ENCODE results near the gene TEX12. TPM values are rescaled to one million over a fixed set of nuclear protein-coding genes. Genes with fewer than 3 reads are reported as not detected.

The TEX12 gene
- total and polyA plus RNA-seq, 2 experiments from 2014 or later = 1.1 TPM; not detected in 1

DNA sequence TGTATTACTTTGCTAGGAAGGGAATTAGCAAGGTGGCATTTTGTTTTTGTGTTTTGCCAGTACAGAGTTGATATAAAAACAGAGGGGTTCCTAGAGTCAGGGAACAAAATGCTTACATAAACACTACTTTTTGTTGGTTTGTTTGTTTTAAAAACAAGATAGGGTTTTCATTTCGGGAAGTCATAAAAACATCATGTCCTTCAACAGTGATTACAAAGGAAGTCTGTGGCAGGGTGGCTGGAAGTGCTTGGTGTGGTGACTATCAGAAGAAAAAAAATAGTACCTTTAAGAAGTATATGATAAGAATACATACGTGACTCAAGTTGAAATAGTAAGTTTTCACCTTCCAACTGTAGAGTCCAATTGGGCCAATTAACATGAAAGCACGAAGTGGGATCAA is 2.1 kb upstream of the TEX12 start:
- no peak overlapping the region for H2AFZ ChIP-seq
- no peaks in the 10 kb centered on the region for H4K20me1 ChIP-seq (replicated peaks; ENCODE audit: insufficient read depth)
- Mint-ChIP-seq H3K9me3 (no peaks in the 10 kb centered on the region), H3K4me1 (peaks cover 7% of the 10 kb centered on the region), H3K4me3 (no peak overlapping the region), H3K27ac (no peak overlapping the region), H3K27me3 (ENCODE audit: insufficient read depth, low read depth, poor library complexity) (peaks cover 7% of the 10 kb centered on the region), H3K36me3 (ENCODE audit: low read depth) (no peaks in the 10 kb centered on the region)
- no peak for DNase-seq (ENCODE audit: low spot score)
- no peaks in the 10 kb centered on the region for H3K4me1 ChIP-seq (ENCODE audit: insufficient read depth)
- H3F3A ChIP-seq (replicated peaks; ENCODE audit: low read depth) = no peaks in the 10 kb centered on the region
- H3K27me3 ChIP-seq (ENCODE audit: insufficient read depth) = no peaks in the 10 kb centered on the region
- ATAC-seq = no peak
- no peaks in the 10 kb centered on the region for H3K36me3 ChIP-seq (ENCODE audit: insufficient read depth)
- no peak overlapping the region for H3K27ac ChIP-seq (ENCODE audit: low read depth)
- H3K9me2 ChIP-seq (ENCODE audit: insufficient read depth) = no peaks in the 10 kb centered on the region
- no peak overlapping the region for H3K4me2 ChIP-seq
- no peak for TF ChIP-seq POLR2AphosphoS5 (IDR thresholded peaks at IDR 0.05; ENCODE audit: low read depth)
- TF ChIP-seq ZNF114 (CRISPR knock-in tag; IDR thresholded peaks at IDR 0.05) = no peak
- TF ChIP-seq NANOG (IDR thresholded peaks at IDR 0.05; ENCODE audit: borderline replicate concordance) = no peak
- no peak for TF ChIP-seq ZNF331 (CRISPR knock-in tag; IDR thresholded peaks at IDR 0.05; ENCODE audit: low read depth)
- no peak for TF ChIP-seq STAT1 (IDR thresholded peaks at IDR 0.05; ENCODE audit: unreplicated experiment)
- TF ChIP-seq, protein P1, sequence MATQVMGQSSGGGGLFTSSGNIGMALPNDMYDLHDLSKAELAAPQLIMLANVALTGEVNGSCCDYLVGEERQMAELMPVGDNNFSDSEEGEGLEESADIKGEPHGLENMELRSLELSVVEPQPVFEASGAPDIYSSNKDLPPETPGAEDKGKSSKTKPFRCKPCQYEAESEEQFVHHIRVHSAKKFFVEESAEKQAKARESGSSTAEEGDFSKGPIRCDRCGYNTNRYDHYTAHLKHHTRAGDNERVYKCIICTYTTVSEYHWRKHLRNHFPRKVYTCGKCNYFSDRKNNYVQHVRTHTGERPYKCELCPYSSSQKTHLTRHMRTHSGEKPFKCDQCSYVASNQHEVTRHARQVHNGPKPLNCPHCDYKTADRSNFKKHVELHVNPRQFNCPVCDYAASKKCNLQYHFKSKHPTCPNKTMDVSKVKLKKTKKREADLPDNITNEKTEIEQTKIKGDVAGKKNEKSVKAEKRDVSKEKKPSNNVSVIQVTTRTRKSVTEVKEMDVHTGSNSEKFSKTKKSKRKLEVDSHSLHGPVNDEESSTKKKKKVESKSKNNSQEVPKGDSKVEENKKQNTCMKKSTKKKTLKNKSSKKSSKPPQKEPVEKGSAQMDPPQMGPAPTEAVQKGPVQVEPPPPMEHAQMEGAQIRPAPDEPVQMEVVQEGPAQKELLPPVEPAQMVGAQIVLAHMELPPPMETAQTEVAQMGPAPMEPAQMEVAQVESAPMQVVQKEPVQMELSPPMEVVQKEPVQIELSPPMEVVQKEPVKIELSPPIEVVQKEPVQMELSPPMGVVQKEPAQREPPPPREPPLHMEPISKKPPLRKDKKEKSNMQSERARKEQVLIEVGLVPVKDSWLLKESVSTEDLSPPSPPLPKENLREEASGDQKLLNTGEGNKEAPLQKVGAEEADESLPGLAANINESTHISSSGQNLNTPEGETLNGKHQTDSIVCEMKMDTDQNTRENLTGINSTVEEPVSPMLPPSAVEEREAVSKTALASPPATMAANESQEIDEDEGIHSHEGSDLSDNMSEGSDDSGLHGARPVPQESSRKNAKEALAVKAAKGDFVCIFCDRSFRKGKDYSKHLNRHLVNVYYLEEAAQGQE (IDR thresholded peaks at IDR 0.05; ENCODE audit: unreplicated experiment) = no peak
- no peak for TF ChIP-seq JUNB (IDR thresholded peaks at IDR 0.05; ENCODE audit: unreplicated experiment)
- TF ChIP-seq, protein P2, sequence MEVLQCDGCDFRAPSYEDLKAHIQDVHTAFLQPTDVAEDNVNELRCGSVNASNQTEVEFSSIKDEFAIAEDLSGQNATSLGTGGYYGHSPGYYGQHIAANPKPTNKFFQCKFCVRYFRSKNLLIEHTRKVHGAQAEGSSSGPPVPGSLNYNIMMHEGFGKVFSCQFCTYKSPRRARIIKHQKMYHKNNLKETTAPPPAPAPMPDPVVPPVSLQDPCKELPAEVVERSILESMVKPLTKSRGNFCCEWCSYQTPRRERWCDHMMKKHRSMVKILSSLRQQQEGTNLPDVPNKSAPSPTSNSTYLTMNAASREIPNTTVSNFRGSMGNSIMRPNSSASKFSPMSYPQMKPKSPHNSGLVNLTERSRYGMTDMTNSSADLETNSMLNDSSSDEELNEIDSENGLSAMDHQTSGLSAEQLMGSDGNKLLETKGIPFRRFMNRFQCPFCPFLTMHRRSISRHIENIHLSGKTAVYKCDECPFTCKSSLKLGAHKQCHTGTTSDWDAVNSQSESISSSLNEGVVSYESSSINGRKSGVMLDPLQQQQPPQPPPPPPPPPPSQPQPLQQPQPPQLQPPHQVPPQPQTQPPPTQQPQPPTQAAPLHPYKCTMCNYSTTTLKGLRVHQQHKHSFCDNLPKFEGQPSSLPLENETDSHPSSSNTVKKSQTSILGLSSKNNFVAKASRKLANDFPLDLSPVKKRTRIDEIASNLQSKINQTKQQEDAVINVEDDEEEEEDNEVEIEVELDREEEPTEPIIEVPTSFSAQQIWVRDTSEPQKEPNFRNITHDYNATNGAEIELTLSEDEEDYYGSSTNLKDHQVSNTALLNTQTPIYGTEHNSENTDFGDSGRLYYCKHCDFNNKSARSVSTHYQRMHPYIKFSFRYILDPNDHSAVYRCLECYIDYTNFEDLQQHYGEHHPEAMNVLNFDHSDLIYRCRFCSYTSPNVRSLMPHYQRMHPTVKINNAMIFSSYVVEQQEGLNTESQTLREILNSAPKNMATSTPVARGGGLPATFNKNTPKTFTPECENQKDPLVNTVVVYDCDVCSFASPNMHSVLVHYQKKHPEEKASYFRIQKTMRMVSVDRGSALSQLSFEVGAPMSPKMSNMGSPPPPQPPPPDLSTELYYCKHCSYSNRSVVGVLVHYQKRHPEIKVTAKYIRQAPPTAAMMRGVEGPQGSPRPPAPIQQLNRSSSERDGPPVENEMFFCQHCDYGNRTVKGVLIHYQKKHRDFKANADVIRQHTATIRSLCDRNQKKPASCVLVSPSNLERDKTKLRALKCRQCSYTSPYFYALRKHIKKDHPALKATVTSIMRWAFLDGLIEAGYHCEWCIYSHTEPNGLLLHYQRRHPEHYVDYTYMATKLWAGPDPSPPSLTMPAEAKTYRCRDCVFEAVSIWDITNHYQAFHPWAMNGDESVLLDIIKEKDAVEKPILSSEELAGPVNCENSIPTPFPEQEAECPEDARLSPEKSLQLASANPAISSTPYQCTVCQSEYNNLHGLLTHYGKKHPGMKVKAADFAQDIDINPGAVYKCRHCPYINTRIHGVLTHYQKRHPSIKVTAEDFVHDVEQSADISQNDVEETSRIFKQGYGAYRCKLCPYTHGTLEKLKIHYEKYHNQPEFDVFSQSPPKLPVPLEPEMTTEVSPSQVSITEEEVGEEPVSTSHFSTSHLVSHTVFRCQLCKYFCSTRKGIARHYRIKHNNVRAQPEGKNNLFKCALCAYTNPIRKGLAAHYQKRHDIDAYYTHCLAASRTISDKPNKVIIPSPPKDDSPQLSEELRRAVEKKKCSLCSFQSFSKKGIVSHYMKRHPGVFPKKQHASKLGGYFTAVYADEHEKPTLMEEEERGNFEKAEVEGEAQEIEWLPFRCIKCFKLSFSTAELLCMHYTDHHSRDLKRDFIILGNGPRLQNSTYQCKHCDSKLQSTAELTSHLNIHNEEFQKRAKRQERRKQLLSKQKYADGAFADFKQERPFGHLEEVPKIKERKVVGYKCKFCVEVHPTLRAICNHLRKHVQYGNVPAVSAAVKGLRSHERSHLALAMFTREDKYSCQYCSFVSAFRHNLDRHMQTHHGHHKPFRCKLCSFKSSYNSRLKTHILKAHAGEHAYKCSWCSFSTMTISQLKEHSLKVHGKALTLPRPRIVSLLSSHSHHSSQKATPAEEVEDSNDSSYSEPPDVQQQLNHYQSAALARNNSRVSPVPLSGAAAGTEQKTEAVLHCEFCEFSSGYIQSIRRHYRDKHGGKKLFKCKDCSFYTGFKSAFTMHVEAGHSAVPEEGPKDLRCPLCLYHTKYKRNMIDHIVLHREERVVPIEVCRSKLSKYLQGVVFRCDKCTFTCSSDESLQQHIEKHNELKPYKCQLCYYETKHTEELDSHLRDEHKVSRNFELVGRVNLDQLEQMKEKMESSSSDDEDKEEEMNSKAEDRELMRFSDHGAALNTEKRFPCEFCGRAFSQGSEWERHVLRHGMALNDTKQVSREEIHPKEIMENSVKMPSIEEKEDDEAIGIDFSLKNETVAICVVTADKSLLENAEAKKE (CRISPR knock-in tag; IDR thresholded peaks at IDR 0.05) = no peak
- TF ChIP-seq, protein P3, sequence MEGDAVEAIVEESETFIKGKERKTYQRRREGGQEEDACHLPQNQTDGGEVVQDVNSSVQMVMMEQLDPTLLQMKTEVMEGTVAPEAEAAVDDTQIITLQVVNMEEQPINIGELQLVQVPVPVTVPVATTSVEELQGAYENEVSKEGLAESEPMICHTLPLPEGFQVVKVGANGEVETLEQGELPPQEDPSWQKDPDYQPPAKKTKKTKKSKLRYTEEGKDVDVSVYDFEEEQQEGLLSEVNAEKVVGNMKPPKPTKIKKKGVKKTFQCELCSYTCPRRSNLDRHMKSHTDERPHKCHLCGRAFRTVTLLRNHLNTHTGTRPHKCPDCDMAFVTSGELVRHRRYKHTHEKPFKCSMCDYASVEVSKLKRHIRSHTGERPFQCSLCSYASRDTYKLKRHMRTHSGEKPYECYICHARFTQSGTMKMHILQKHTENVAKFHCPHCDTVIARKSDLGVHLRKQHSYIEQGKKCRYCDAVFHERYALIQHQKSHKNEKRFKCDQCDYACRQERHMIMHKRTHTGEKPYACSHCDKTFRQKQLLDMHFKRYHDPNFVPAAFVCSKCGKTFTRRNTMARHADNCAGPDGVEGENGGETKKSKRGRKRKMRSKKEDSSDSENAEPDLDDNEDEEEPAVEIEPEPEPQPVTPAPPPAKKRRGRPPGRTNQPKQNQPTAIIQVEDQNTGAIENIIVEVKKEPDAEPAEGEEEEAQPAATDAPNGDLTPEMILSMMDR (conservative IDR thresholded peaks at IDR 0.05; ENCODE audit: low read depth in 2 of 2) = no peak
- TF ChIP-seq, protein P4, sequence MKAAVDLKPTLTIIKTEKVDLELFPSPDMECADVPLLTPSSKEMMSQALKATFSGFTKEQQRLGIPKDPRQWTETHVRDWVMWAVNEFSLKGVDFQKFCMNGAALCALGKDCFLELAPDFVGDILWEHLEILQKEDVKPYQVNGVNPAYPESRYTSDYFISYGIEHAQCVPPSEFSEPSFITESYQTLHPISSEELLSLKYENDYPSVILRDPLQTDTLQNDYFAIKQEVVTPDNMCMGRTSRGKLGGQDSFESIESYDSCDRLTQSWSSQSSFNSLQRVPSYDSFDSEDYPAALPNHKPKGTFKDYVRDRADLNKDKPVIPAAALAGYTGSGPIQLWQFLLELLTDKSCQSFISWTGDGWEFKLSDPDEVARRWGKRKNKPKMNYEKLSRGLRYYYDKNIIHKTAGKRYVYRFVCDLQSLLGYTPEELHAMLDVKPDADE (IDR thresholded peaks at IDR 0.05) = no peak
- no peak for TF ChIP-seq EZH2phosphoT487 (IDR thresholded peaks at IDR 0.05; ENCODE audit: unreplicated experiment)
- no peak for TF ChIP-seq EZH2 (IDR thresholded peaks at IDR 0.05; ENCODE audit: low read depth, unreplicated experiment)
- no peak overlapping the region for H3K4me3 ChIP-seq
- H3K79me2 ChIP-seq (replicated peaks; ENCODE audit: insufficient read depth) = no peaks in the 10 kb centered on the region
